IMR-90 (cell line): ENCODE measurements around the gene NRCAM.

ENCODE experiments used
- BHLHE40 ChIP-seq: fragments of 150-350 bp; IDR thresholded peaks from 2 replicates; pipeline ENCODE4 v1.6.1; 2016; ENCODE audit warnings: mild to moderate bottlenecking, low read depth, low read length
- CEBPB ChIP-seq: IDR thresholded peaks from 2 replicates; pipeline ENCODE4 v1.6.1; 2012; ENCODE audit warnings: low read depth, low read length, improper control_type of control experiment
- FOS ChIP-seq: fragments of 150-350 bp; IDR thresholded peaks from 2 replicates; pipeline ENCODE4 v1.6.1; 2016; ENCODE audit warnings: low read depth, low read length
- MAFK ChIP-seq: IDR thresholded peaks from 2 replicates; pipeline ENCODE4 v1.6.1; 2012; ENCODE audit warnings: low read depth, low read length, improper control_type of control experiment
- MXI1 ChIP-seq: IDR thresholded peaks from 2 replicates; pipeline ENCODE4 v1.6.1; 2012; ENCODE audit warnings: low read depth, mild to moderate bottlenecking, low read length, moderate library complexity, borderline replicate concordance
- NFE2L2 ChIP-seq: fragments of 150-350 bp; IDR thresholded peaks from 2 replicates; pipeline ENCODE4 v1.6.1; 2016; ENCODE audit warnings: low read depth, mild to moderate bottlenecking, low read length
- POLR2A ChIP-seq: IDR thresholded peaks from 2 replicates; pipeline ENCODE4 v1.6.1; 2012; ENCODE audit warnings: mild to moderate bottlenecking, low read depth, low read length
- RAD21 ChIP-seq: IDR thresholded peaks from 2 replicates; pipeline ENCODE4 v1.6.1; 2012; ENCODE audit warnings: low read length, improper control_type of control experiment
- RCOR1 ChIP-seq: IDR thresholded peaks from 2 replicates; pipeline ENCODE4 v1.6.1; 2012; ENCODE audit warnings: mild to moderate bottlenecking, low read length, improper control_type of control experiment; ENCODE audit not compliant: insufficient replicate concordance
- SMC3 ChIP-seq: fragments of 150-350 bp; IDR thresholded peaks from 2 replicates; pipeline ENCODE4 v1.6.1; 2016; ENCODE audit warnings: low read depth, mild to moderate bottlenecking, antibody characterized with exemption, low read length, moderate library complexity
- TF ChIP-seq, protein P1 (sequence below): conservative IDR thresholded peaks from 2 replicates; pipeline ENCODE4 v1.5.1; 2012; ENCODE audit warnings: mild to moderate bottlenecking, low read depth, low read length, improper control_type of control experiment
- TF ChIP-seq, protein P2 (sequence below): fragments of 150-350 bp; IDR thresholded peaks from 2 replicates; pipeline ENCODE4 v1.6.1; 2016; ENCODE audit warnings: low read depth, mild to moderate bottlenecking, low read length, moderate library complexity, borderline replicate concordance
- TF ChIP-seq, protein P3 (sequence below): fragments of 150-350 bp; IDR thresholded peaks from 2 replicates; pipeline ENCODE4 v1.6.1; 2017; ENCODE audit warnings: mild to moderate bottlenecking, antibody characterized with exemption, low read length, low read depth

DNA sequence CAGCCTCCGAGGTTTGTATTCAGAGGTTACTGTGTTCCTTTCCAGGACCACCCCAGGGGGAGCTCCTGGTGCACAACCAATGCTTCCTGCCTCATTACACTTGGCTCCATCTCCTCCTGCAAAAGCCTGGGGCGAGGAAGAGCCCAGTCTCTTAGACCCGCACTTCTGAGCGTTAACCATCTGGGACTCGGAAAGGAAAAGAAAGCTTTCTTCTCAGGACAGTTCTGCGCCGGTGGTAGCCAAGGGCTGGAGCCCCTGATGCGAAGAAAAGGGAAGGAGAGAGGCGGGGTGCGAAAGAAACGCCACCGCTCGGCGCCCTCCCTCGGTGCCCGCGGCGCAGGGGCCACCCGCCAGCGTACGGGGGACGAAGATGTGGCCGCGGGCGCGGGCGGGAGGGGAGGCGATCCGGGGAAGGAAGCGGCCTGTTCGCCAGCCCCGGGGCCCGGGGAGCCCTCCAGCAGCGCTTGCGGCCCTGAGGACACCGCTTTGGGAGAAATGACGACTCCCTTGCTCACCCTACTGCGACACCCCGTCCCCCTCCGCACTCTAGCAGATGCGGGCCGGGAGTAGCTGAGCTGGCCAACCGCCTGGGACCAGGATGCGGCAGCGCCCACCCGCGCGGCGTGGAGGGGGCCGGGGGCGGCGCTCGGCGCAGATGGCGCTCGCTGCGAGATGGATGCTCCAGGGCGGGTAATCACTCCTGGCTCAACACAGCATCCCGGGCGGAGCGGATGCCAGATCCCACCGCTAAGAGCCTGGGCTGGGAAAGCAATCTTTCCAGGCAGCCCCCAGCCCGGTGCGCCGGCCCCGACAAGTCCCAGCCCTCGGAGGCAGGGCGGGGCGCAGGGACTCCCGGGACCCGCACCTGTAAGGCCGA lies 1.3 kb downstream of the NRCAM start:
- TF ChIP-seq RCOR1, result no peak
- TF ChIP-seq POLR2A, result no peak
- no peak for TF ChIP-seq NFE2L2
- TF ChIP-seq, protein P1, sequence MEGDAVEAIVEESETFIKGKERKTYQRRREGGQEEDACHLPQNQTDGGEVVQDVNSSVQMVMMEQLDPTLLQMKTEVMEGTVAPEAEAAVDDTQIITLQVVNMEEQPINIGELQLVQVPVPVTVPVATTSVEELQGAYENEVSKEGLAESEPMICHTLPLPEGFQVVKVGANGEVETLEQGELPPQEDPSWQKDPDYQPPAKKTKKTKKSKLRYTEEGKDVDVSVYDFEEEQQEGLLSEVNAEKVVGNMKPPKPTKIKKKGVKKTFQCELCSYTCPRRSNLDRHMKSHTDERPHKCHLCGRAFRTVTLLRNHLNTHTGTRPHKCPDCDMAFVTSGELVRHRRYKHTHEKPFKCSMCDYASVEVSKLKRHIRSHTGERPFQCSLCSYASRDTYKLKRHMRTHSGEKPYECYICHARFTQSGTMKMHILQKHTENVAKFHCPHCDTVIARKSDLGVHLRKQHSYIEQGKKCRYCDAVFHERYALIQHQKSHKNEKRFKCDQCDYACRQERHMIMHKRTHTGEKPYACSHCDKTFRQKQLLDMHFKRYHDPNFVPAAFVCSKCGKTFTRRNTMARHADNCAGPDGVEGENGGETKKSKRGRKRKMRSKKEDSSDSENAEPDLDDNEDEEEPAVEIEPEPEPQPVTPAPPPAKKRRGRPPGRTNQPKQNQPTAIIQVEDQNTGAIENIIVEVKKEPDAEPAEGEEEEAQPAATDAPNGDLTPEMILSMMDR, result no peak
- no peak for TF ChIP-seq RAD21
- TF ChIP-seq, protein P2, sequence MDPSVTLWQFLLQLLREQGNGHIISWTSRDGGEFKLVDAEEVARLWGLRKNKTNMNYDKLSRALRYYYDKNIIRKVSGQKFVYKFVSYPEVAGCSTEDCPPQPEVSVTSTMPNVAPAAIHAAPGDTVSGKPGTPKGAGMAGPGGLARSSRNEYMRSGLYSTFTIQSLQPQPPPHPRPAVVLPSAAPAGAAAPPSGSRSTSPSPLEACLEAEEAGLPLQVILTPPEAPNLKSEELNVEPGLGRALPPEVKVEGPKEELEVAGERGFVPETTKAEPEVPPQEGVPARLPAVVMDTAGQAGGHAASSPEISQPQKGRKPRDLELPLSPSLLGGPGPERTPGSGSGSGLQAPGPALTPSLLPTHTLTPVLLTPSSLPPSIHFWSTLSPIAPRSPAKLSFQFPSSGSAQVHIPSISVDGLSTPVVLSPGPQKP, result no peak
- no peak for TF ChIP-seq FOS
- TF ChIP-seq CEBPB, result no peak
- no peak for TF ChIP-seq SMC3
- TF ChIP-seq MXI1, result no peak
- no peak for TF ChIP-seq BHLHE40
- TF ChIP-seq, protein P3, sequence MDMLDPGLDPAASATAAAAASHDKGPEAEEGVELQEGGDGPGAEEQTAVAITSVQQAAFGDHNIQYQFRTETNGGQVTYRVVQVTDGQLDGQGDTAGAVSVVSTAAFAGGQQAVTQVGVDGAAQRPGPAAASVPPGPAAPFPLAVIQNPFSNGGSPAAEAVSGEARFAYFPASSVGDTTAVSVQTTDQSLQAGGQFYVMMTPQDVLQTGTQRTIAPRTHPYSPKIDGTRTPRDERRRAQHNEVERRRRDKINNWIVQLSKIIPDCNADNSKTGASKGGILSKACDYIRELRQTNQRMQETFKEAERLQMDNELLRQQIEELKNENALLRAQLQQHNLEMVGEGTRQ, result no peak
- no peak for TF ChIP-seq MAFK
